GM19099 (cell line): ENCODE measurements around the gene SMAD7.

Source experiments
- POLR2A ChIP-seq: IDR thresholded peaks from 3 replicates; pipeline ENCODE4 v1.6.1; 2011; ENCODE audit warnings: low read depth; ENCODE audit not compliant: insufficient read length; ENCODE audit errors: extremely low read depth

Gene SMAD7

GRCh38 chr18:48896326-48896874 lies 54.4 kb downstream of the SMAD7 start:
- TF ChIP-seq POLR2A, result no peak

GRCh38 chr18:48894799-48895346 lies 55.9 kb downstream of the SMAD7 start:
- no peak for TF ChIP-seq POLR2A

GRCh38 chr18:48893608-48894600 lies 56.9 kb downstream of the SMAD7 start:
- no peak for TF ChIP-seq POLR2A

- TF ChIP-seq POLR2A, result no peak
Measured at GRCh38 chr18:48893061-48893607, 57.6 kb downstream of the SMAD7 start.

GRCh38 chr18:48892146-48892855 lies 58.5 kb downstream of the SMAD7 start:
- TF ChIP-seq POLR2A, result no peak

GRCh38 chr18:48891721-48892120 lies 59.0 kb downstream of the SMAD7 start:
- no peak for TF ChIP-seq POLR2A

GRCh38 chr18:48889981-48890762 lies 60.6 kb downstream of the SMAD7 start:
- TF ChIP-seq POLR2A, result no peak

- TF ChIP-seq POLR2A, result no peak
Measured at GRCh38 chr18:48889115-48889941, 61.4 kb downstream of the SMAD7 start.

GRCh38 chr18:48888773-48889080 lies 62.0 kb downstream of the SMAD7 start:
- no peak for TF ChIP-seq POLR2A

- TF ChIP-seq POLR2A, result no peak
Measured at GRCh38 chr18:48887905-48888772, 62.6 kb downstream of the SMAD7 start.

- TF ChIP-seq POLR2A, result no peak
Measured at GRCh38 chr18:48887294-48887904, 63.4 kb downstream of the SMAD7 start.
